ENCODE results near the gene TMPRSS11F. TPM values are rescaled to one million over a fixed set of nuclear protein-coding genes. Genes with fewer than 3 reads are reported as not detected.

TMPRSS11F gene
- total and polyA plus RNA-seq, 2 donors (not counting 1 experiment from before 2014, with no cell fraction given): not detected

DNA sequence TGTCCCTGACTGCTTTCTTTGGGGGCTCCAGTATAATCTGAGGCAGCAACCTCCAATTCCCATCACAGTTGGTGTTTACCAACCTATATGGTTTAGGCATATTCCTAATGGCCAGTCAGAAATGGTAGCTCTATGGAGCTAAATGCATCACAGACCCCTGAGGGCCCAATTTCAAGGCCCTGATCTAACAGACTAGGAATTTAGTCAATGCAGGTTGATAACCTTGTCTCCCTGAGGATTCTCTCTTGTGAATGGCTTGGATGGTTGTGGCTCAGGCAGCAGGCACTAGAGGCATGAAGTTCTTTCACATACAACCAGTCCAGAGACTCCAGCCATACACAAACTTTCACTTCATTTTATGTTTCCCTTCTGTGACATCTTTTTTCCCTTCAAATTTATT, 59.4 kb downstream of the TMPRSS11F start:
- peaks cover 2% of the 10 kb centered on the region for H3K27me3 Mint-ChIP-seq
- no peak overlapping the region for H3K27ac Mint-ChIP-seq
- H3K79me2 ChIP-seq (ENCODE audit: control insufficient read depth, insufficient read depth, low read length): no peaks in the 10 kb centered on the region
- no peaks in the 10 kb centered on the region for H3K9me3 ChIP-seq (ENCODE audit: control extremely low read depth in 1 of 3, control insufficient read depth in 2 of 3, insufficient read depth in 1 of 3, low read length in 2 of 3)
- ATAC-seq (ENCODE audit: low read depth) (no peak), DNase-seq (no peak)
- H3K4me3 ChIP-seq (ENCODE audit: control extremely low read depth in 1 of 5, extremely low read depth in 1 of 5, insufficient read depth in 1 of 5, low read depth in 2 of 5, low read length in 4 of 5): no peak overlapping the region
- no peak overlapping the region for H3K27ac ChIP-seq (ENCODE audit: low read length in 2 of 2)
- H3K4me2 ChIP-seq (replicated peaks; ENCODE audit: low read depth, low read length, poor library complexity, severe bottlenecking): no peak overlapping the region
- H3K4me1 ChIP-seq (ENCODE audit: control insufficient read depth in 2 of 2, insufficient read depth in 2 of 2, low read length in 2 of 2): no peaks in the 10 kb centered on the region
- H3K4me3 Mint-ChIP-seq: no peak overlapping the region
- ChIA-PET POLR2A (no interaction called here), CTCF (no interaction called here)
- no peaks in the 10 kb centered on the region for H3K36me3 ChIP-seq (replicated peaks in 1 of 2; ENCODE audit: control extremely low read depth in 1 of 2, control insufficient read depth in 1 of 2, extremely low read depth in 1 of 2, insufficient read depth in 2 of 2, low read length in 1 of 2)
- H3K9ac ChIP-seq (ENCODE audit: low read length): no peak overlapping the region
- no peaks in the 10 kb centered on the region for H3K9me3 Mint-ChIP-seq (ENCODE audit: insufficient read depth)
- H3K4me1 Mint-ChIP-seq: no peaks in the 10 kb centered on the region
- intact Hi-C loops (cut with micrococcal nuclease): no loop called here
- no peak overlapping the region for H2AFZ ChIP-seq (ENCODE audit: insufficient read depth, low read depth, low read length, poor library complexity, severe bottlenecking)
- TF ChIP-seq EZH2 (IDR thresholded peaks at IDR 0.05; ENCODE audit: borderline replicate concordance, insufficient read depth, low read depth, low read length, poor library complexity, severe bottlenecking): no peak
- TF ChIP-seq, protein P1, sequence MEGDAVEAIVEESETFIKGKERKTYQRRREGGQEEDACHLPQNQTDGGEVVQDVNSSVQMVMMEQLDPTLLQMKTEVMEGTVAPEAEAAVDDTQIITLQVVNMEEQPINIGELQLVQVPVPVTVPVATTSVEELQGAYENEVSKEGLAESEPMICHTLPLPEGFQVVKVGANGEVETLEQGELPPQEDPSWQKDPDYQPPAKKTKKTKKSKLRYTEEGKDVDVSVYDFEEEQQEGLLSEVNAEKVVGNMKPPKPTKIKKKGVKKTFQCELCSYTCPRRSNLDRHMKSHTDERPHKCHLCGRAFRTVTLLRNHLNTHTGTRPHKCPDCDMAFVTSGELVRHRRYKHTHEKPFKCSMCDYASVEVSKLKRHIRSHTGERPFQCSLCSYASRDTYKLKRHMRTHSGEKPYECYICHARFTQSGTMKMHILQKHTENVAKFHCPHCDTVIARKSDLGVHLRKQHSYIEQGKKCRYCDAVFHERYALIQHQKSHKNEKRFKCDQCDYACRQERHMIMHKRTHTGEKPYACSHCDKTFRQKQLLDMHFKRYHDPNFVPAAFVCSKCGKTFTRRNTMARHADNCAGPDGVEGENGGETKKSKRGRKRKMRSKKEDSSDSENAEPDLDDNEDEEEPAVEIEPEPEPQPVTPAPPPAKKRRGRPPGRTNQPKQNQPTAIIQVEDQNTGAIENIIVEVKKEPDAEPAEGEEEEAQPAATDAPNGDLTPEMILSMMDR (IDR thresholded peaks at IDR 0.05): no peak
- H3K27me3 ChIP-seq (replicated peaks in 1 of 4; ENCODE audit: control extremely low read depth in 1 of 4, control insufficient read depth in 3 of 4, insufficient read depth in 4 of 4, low read length in 3 of 4): no peaks in the 10 kb centered on the region
- no peaks in the 10 kb centered on the region for H4K20me1 ChIP-seq (ENCODE audit: control insufficient read depth, insufficient read depth, low read length, poor library complexity, severe bottlenecking)

- ChIA-PET CTCF (no interaction called here), POLR2A (no interaction called here)
- DNase-seq (no peak), ATAC-seq (ENCODE audit: low read depth) (no peak)
- no peaks in the 10 kb centered on the region for H3K9me3 Mint-ChIP-seq (ENCODE audit: insufficient read depth)
- Histone ChIP-seq H3K9ac (ENCODE audit: low read length) (no peak overlapping the region), H3K79me2 (ENCODE audit: control insufficient read depth, insufficient read depth, low read length) (no peaks in the 10 kb centered on the region), H3K4me1 (ENCODE audit: control insufficient read depth in 2 of 2, insufficient read depth in 2 of 2, low read length in 2 of 2) (no peaks in the 10 kb centered on the region), H2AFZ (ENCODE audit: insufficient read depth, low read depth, low read length, poor library complexity, severe bottlenecking) (no peak overlapping the region), H3K27ac (ENCODE audit: low read length in 2 of 2) (no peak overlapping the region), H3K4me3 (ENCODE audit: control extremely low read depth in 1 of 5, extremely low read depth in 1 of 5, insufficient read depth in 1 of 5, low read depth in 2 of 5, low read length in 4 of 5) (no peak overlapping the region), H3K4me2 (replicated peaks; ENCODE audit: low read depth, low read length, poor library complexity, severe bottlenecking) (no peak overlapping the region), H3K27me3 (replicated peaks in 1 of 4; ENCODE audit: control extremely low read depth in 1 of 4, control insufficient read depth in 3 of 4, insufficient read depth in 4 of 4, low read length in 3 of 4) (no peaks in the 10 kb centered on the region), H3K9me3 (ENCODE audit: control extremely low read depth in 1 of 3, control insufficient read depth in 2 of 3, insufficient read depth in 1 of 3, low read length in 2 of 3) (no peaks in the 10 kb centered on the region), H4K20me1 (ENCODE audit: control insufficient read depth, insufficient read depth, low read length, poor library complexity, severe bottlenecking) (no peaks in the 10 kb centered on the region), H3K36me3 (replicated peaks in 1 of 2; ENCODE audit: control extremely low read depth in 1 of 2, control insufficient read depth in 1 of 2, extremely low read depth in 1 of 2, insufficient read depth in 2 of 2, low read length in 1 of 2) (no peaks in the 10 kb centered on the region)
- H3K4me1 Mint-ChIP-seq: no peaks in the 10 kb centered on the region
- H3K27me3 Mint-ChIP-seq: peaks cover 4% of the 10 kb centered on the region
- H3K4me3 Mint-ChIP-seq: no peak overlapping the region
- no peak for TF ChIP-seq EZH2 (IDR thresholded peaks at IDR 0.05; ENCODE audit: borderline replicate concordance, insufficient read depth, low read depth, low read length, poor library complexity, severe bottlenecking)
- intact Hi-C loops (cut with micrococcal nuclease): no loop called here
- no peak overlapping the region for H3K27ac Mint-ChIP-seq
- 73% methylated on average over 4 of the region's 8 CpGs for WGBS (ENCODE audit: insufficient coverage)
Measured at GRCh38 chr4:68062501-68062900, 67.2 kb downstream of the TMPRSS11F start.
